ENCODE measurements around the gene NSG2.

- TF ChIP-seq CTCF (IDR thresholded peaks at IDR 0.05; ENCODE audit: low read depth, low read length, missing input control) (no peak), TAF1 (conservative IDR thresholded peaks at IDR 0.05) (no peak)
Observed at GRCh38 chr5:174109698-174110260, 64.3 kb downstream of the NSG2 start.
